NCI-H2107 treated with DMSO at 0.1 percent for 48 hours (cell line): ENCODE results near the gene JAZF1.

Experiments used
- DNase-seq: peaks from one replicate; lab custom pipeline; 2025; ENCODE audit not compliant: unreplicated experiment; lab: John Stamatoyannopoulos, UW

Gene JAZF1

GRCh38 chr7:28077616-28078015 is 103.0 kb downstream of the JAZF1 start:
- DNase-seq, result no peak

GRCh38 chr7:28076423-28077200 is 104.0 kb downstream of the JAZF1 start:
- DNase-seq, result no peak

GRCh38 chr7:28075674-28076358 is 104.8 kb downstream of the JAZF1 start:
- DNase-seq, result peak; percentile 72

GRCh38 chr7:28072876-28073514 is 107.6 kb downstream of the JAZF1 start:
- DNase-seq, result no peak

GRCh38 chr7:28071570-28071969 is 109.0 kb downstream of the JAZF1 start:
- no peak for DNase-seq

- DNase-seq, result no peak
Observed at GRCh38 chr7:28070297-28071055, 110.1 kb downstream of the JAZF1 start.

- peak; percentile 48 for DNase-seq
Observed at GRCh38 chr7:28069807-28070206, 110.8 kb downstream of the JAZF1 start.

- no peak for DNase-seq
Observed at GRCh38 chr7:28069388-28069787, 111.2 kb downstream of the JAZF1 start.

GRCh38 chr7:28068811-28069216 is 111.8 kb downstream of the JAZF1 start:
- DNase-seq, result peak; percentile 50

GRCh38 chr7:28067171-28067570 is 113.4 kb downstream of the JAZF1 start:
- no peak for DNase-seq

GRCh38 chr7:28065721-28066285 is 114.8 kb downstream of the JAZF1 start:
- DNase-seq, result no peak

GRCh38 chr7:28065308-28065707 is 115.3 kb downstream of the JAZF1 start:
- no peak for DNase-seq

- no peak for DNase-seq
Observed at GRCh38 chr7:28064437-28064836, 116.2 kb downstream of the JAZF1 start.

GRCh38 chr7:28062197-28062991 is 118.2 kb downstream of the JAZF1 start:
- DNase-seq, result peak; percentile 91

GRCh38 chr7:28061824-28062196 is 118.8 kb downstream of the JAZF1 start:
- DNase-seq, result peak; percentile 91

- DNase-seq, result no peak
Observed at GRCh38 chr7:28060371-28060950, 120.1 kb downstream of the JAZF1 start.

GRCh38 chr7:28055161-28055544 is 125.4 kb downstream of the JAZF1 start:
- no peak for DNase-seq

GRCh38 chr7:28054531-28055160 is 125.9 kb downstream of the JAZF1 start:
- DNase-seq, result no peak

GRCh38 chr7:28052933-28053332 is 127.7 kb downstream of the JAZF1 start:
- DNase-seq, result no peak
